ENCODE results near the gene DHRS4L2.
"Not testable (repeated sequence)": the region's sequence is repeated elsewhere in the genome, so short reads cannot be mapped to it uniquely, and the experiment has no call there.

Gene DHRS4L2

DNA sequence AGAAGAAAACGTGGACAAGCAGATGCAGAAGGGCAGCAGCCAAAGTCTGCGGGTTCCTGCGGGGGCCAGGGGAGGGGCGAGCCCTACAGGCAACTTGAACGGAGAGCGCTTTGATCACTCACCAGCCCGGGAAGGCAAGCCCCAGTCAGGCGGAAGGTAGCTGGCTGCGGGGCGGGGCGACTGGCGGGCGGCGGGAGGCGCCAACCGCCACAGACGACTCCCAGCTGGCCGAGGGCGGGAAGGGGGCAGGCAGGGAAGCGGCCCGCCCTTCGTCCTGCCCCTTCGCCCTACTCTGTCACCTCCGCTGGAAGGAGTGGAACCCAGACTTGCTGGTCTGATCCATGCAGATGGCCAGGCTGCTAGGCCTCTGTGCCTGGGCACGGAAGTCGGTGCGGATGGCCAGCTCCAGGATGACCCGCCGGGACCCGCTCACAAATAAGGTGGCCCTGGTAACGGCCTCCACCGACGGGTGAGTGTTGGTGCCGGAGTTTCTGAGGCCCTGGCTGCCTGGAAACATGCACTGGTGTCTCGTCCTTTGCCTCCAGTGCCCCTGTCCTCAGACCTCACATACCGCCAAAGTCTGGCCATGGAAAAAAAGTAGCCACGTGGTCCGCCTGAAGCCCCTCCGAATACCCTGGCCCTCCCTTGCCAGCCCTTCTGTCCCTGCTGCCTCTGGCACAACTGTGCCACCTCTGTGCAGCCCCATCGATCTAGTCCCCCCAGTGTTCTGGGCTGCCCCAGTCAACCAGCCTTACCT is at the start of gene DHRS4L2:
TSS of gene DHRS4L2 (plus strand) at position 323 of the 757 bp plus-strand sequence. CDS start at position 342, 19 bp downstream.
- not testable (repeated sequence) for H3K79me2 ChIP-seq (ENCODE audit: low read length); H4K20me1 ChIP-seq (ENCODE audit: insufficient read depth, low read length); H3K27me3 ChIP-seq (ENCODE audit: low read depth, low read length); H3K9me3 ChIP-seq (ENCODE audit: insufficient read depth, low read length); H3K36me3 ChIP-seq (replicated peaks; ENCODE audit: low read depth, low read length)
- Histone ChIP-seq H3K4me1 (ENCODE audit: low read length) (peaks cover 11% of the 10 kb centered on the region), H2AFZ (ENCODE audit: low read depth, low read length) (peak within 1 kb of the TSS; percentile 46), H3K4me3 (ENCODE audit: low read length) (peak within 1 kb of the TSS; percentile 90), H3K4me2 (ENCODE audit: low read length) (peak within 1 kb of the TSS; percentile 99), H3K27ac (ENCODE audit: low read length) (peak within 1 kb of the TSS; percentile 30), H3K9ac (ENCODE audit: low read length) (peak within 1 kb of the TSS; percentile 81)

DNA sequence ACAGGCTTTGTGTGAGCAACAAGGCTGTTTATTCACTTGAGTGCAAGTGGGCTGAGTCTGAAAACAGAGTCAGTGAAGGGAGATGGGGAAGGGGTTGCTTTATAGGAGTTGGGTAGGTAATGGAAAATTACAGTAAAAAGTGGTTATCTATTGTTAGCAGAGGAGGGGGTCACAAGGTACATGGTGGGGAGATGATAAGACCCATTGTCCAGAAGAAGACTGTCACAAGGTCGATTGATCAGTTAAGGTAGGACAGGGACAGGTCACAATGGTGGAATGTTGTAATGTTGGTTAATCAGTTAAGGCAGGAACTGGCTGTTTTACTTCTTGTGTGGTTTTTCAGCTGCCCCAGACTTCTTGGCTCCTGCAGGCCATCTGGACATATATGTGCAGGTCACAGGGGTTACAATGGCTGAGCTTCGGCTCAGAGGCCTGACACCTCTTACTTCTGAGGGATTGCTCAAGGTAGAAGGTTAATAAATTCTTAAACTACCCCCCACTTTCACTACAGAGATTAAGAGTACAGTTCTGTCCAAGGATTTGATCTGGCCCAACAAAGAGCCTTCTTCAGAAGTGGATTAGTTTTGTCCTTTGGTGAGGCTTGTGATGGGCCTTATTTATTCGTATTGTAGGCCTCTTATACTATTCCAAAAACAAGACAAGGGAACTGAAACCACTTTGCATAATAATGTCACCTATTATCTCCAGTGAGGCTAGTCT is 49.0 kb upstream of the DHRS4L2 start:
- Histone ChIP-seq H3K4me3 (ENCODE audit: low read length) (no peak overlapping the region), H3K4me1 (ENCODE audit: low read length) (no peaks in the 10 kb centered on the region), H4K20me1 (ENCODE audit: insufficient read depth, low read length) (no peaks in the 10 kb centered on the region), H3K9me3 (ENCODE audit: insufficient read depth, low read length) (no peaks in the 10 kb centered on the region), H3K79me2 (ENCODE audit: low read length) (no peaks in the 10 kb centered on the region), H3K4me2 (ENCODE audit: low read length) (no peak overlapping the region), H2AFZ (ENCODE audit: low read depth, low read length) (no peak overlapping the region), H3K9ac (ENCODE audit: low read length) (no peak overlapping the region), H3K27me3 (ENCODE audit: low read depth, low read length) (peaks cover 9% of the 10 kb centered on the region; the same call in 1 of the 2 replicates), H3K36me3 (replicated peaks; ENCODE audit: low read depth, low read length) (peaks cover 5% of the 10 kb centered on the region), H3K27ac (ENCODE audit: low read length) (no peak overlapping the region)
- no peak for TF ChIP-seq EZH2phosphoT487 (IDR thresholded peaks at IDR 0.05; ENCODE audit: low read depth)

- TF ChIP-seq EZH2phosphoT487 (IDR thresholded peaks at IDR 0.05; ENCODE audit: low read depth), result no peak
- TF ChIP-seq, protein P1, sequence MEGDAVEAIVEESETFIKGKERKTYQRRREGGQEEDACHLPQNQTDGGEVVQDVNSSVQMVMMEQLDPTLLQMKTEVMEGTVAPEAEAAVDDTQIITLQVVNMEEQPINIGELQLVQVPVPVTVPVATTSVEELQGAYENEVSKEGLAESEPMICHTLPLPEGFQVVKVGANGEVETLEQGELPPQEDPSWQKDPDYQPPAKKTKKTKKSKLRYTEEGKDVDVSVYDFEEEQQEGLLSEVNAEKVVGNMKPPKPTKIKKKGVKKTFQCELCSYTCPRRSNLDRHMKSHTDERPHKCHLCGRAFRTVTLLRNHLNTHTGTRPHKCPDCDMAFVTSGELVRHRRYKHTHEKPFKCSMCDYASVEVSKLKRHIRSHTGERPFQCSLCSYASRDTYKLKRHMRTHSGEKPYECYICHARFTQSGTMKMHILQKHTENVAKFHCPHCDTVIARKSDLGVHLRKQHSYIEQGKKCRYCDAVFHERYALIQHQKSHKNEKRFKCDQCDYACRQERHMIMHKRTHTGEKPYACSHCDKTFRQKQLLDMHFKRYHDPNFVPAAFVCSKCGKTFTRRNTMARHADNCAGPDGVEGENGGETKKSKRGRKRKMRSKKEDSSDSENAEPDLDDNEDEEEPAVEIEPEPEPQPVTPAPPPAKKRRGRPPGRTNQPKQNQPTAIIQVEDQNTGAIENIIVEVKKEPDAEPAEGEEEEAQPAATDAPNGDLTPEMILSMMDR (IDR thresholded peaks at IDR 0.05; ENCODE audit: low read depth, low read length), result no peak
- no peak overlapping the region for H2AFZ ChIP-seq (ENCODE audit: low read depth, low read length)
- no peaks in the 10 kb centered on the region for H4K20me1 ChIP-seq (ENCODE audit: insufficient read depth, low read length)
- no peaks in the 10 kb centered on the region for H3K79me2 ChIP-seq (ENCODE audit: low read length)
- H3K27me3 ChIP-seq (ENCODE audit: low read depth, low read length), result no peaks in the 10 kb centered on the region
- H3K4me1 ChIP-seq (ENCODE audit: low read length), result no peaks in the 10 kb centered on the region
- H3K9me3 ChIP-seq (ENCODE audit: insufficient read depth, low read length), result no peaks in the 10 kb centered on the region
- peaks cover 5% of the 10 kb centered on the region for H3K36me3 ChIP-seq (replicated peaks; ENCODE audit: low read depth, low read length)
- H3K4me2 ChIP-seq (ENCODE audit: low read length), result no peak overlapping the region
- H3K27ac ChIP-seq (ENCODE audit: low read length), result no peak overlapping the region
- no peak overlapping the region for H3K4me3 ChIP-seq (ENCODE audit: low read length)
- no peak overlapping the region for H3K9ac ChIP-seq (ENCODE audit: low read length)
These were observed 47.5 kb upstream of the DHRS4L2 start for GRCh38 chr14:23941230-23941629.

GRCh38 chr14:23941669-23942068 is 47.1 kb upstream of the DHRS4L2 start:
- H2AFZ ChIP-seq (ENCODE audit: low read depth, low read length), result no peak overlapping the region
- TF ChIP-seq EZH2phosphoT487 (IDR thresholded peaks at IDR 0.05; ENCODE audit: low read depth), result no peak
- TF ChIP-seq, protein P1 (IDR thresholded peaks at IDR 0.05; ENCODE audit: low read depth, low read length), result no peak
- H3K4me2 ChIP-seq (ENCODE audit: low read length), result no peak overlapping the region

GRCh38 chr14:23942587-23942986 is 46.1 kb upstream of the DHRS4L2 start:
- no peaks in the 10 kb centered on the region for H4K20me1 ChIP-seq (ENCODE audit: insufficient read depth, low read length)
- H3K79me2 ChIP-seq (ENCODE audit: low read length), result no peaks in the 10 kb centered on the region
- no peaks in the 10 kb centered on the region for H3K4me1 ChIP-seq (ENCODE audit: low read length)
- no peak overlapping the region for H3K4me2 ChIP-seq (ENCODE audit: low read length)
- H3K36me3 ChIP-seq (replicated peaks; ENCODE audit: low read depth, low read length), result peaks cover 5% of the 10 kb centered on the region
- no peak overlapping the region for H3K9ac ChIP-seq (ENCODE audit: low read length)
- H3K27me3 ChIP-seq (ENCODE audit: low read depth, low read length), result no peaks in the 10 kb centered on the region
- no peak overlapping the region for H2AFZ ChIP-seq (ENCODE audit: low read depth, low read length)
- no peaks in the 10 kb centered on the region for H3K9me3 ChIP-seq (ENCODE audit: insufficient read depth, low read length)
- TF ChIP-seq, protein P1 (IDR thresholded peaks at IDR 0.05; ENCODE audit: low read depth, low read length), result no peak
- no peak for TF ChIP-seq EZH2phosphoT487 (IDR thresholded peaks at IDR 0.05; ENCODE audit: low read depth)
- H3K27ac ChIP-seq (ENCODE audit: low read length), result no peak overlapping the region
- H3K4me3 ChIP-seq (ENCODE audit: low read length), result no peak overlapping the region

More at GRCh38 chr14:23941669-23942068, 47.1 kb upstream of the DHRS4L2 start:
- H4K20me1 ChIP-seq (ENCODE audit: insufficient read depth, low read length), result no peaks in the 10 kb centered on the region
- no peak overlapping the region for H3K4me3 ChIP-seq (ENCODE audit: low read length)
- H3K9me3 ChIP-seq (ENCODE audit: insufficient read depth, low read length), result no peaks in the 10 kb centered on the region
- peaks cover 5% of the 10 kb centered on the region for H3K36me3 ChIP-seq (replicated peaks; ENCODE audit: low read depth, low read length)
- H3K27ac ChIP-seq (ENCODE audit: low read length), result no peak overlapping the region
- no peaks in the 10 kb centered on the region for H3K27me3 ChIP-seq (ENCODE audit: low read depth, low read length)
- H3K9ac ChIP-seq (ENCODE audit: low read length), result no peak overlapping the region
- no peaks in the 10 kb centered on the region for H3K4me1 ChIP-seq (ENCODE audit: low read length)
- no peaks in the 10 kb centered on the region for H3K79me2 ChIP-seq (ENCODE audit: low read length)

- not testable (repeated sequence) for H3K36me3 ChIP-seq (replicated peaks; ENCODE audit: low read depth, low read length); H3K4me2 ChIP-seq (ENCODE audit: low read length)
These were observed 39.7 kb upstream of the DHRS4L2 start for GRCh38 chr14:23949069-23949468.

More at GRCh38 chr14:23949069-23949468, 39.7 kb upstream of the DHRS4L2 start:
- H3K4me1 ChIP-seq (ENCODE audit: low read length); H3K27ac ChIP-seq (ENCODE audit: low read length); H3K9ac ChIP-seq (ENCODE audit: low read length); H3K9me3 ChIP-seq (ENCODE audit: insufficient read depth, low read length); H3K4me3 ChIP-seq (ENCODE audit: low read length); H2AFZ ChIP-seq (ENCODE audit: low read depth, low read length); H3K27me3 ChIP-seq (ENCODE audit: low read depth, low read length); H4K20me1 ChIP-seq (ENCODE audit: insufficient read depth, low read length); H3K79me2 ChIP-seq (ENCODE audit: low read length): not testable (repeated sequence)

Measured in OCI-LY3 (cell line).